Esophagus squamous epithelium (tissue), 5 donors: ENCODE measurements around the gene SLC1A3. TPM values are rescaled to one million over a fixed set of nuclear protein-coding genes. Genes with fewer than 3 reads are reported as not detected.

Source experiments
- DNase-seq: peaks from one replicate; lab custom pipeline; 2025; lab: John Stamatoyannopoulos, UW
- H3K27ac ChIP-seq, 4 donors: fragments of 200-600 bp; sonication (generic); one replicate each; pipeline ENCODE4 v1.5.1; 2016 to 2019; ENCODE audit warnings: mild to moderate bottlenecking in 1 of 4
- H3K27me3 ChIP-seq, 4 donors: fragments of 200-600 bp; sonication (generic); 1 replicate in 3 of 4; 2 replicates in 1 of 4; pipeline versions ENCODE4 v1.5.1 to v1.6.0; 2017 to 2021; ENCODE audit warnings: antibody characterized with exemption in 1 of 4
- H3K36me3 ChIP-seq, 3 donors: fragments of 200-600 bp; sonication (generic); one replicate each; pipeline ENCODE4 v1.5.1; 2016 to 2019
- H3K4me1 ChIP-seq, 3 donors: fragments of 200-600 bp; sonication (generic); one replicate each; pipeline ENCODE4 v1.5.1; 2017 to 2019
- H3K4me3 ChIP-seq, 4 donors: fragments of 200-600 bp; sonication (generic); 1 replicate in 3 of 4; 2 replicates in 1 of 4; pipeline ENCODE4 v1.5.1; 2016 to 2019; ENCODE audit warnings: mild to moderate bottlenecking in 2 of 4, moderate library complexity in 1 of 4
- H3K9me3 ChIP-seq, 3 donors: fragments of 200-600 bp; sonication (generic); one replicate each; pipeline ENCODE4 v1.5.1; 2016 to 2019
- POLR2A ChIP-seq, 4 donors: fragments of 450-650 bp; IDR thresholded peaks; one replicate each; pipeline ENCODE4 v1.6.1; 2017; ENCODE audit warnings: antibody characterized with exemption in 4 of 4, mild to moderate bottlenecking in 4 of 4, moderate library complexity in 3 of 4
- WGBS, 2 donors: methylation state at CpG; one replicate each; pipeline ENCODE4 v1.1.5; 2018; 5-methylcytosine and 5-hydroxymethylcytosine counted together
- intact Hi-C: fragments of 100-400 bp; cut with DNase I; formaldehyde crosslinking; loops from one replicate; pipeline ENCODE4 v1.15.0; 2022
- total RNA-seq, 4 donors: library from RNA; depleted of rRNA; stranded (reverse); fragments of >200 nt; gene quantifications; one replicate each; pipeline ENCODE4 v1.1.0, GENCODE V29; 2016
- TF ChIP-seq, protein P1 (sequence below), 6 experiments: fragments of 450-650 bp in 4 of 6; fragments of 200-600 bp in 2 of 6; sonication (generic) in 2 of 6; IDR thresholded peaks; one replicate each; pipeline ENCODE4 v1.5.1; 2016 to 2019; ENCODE audit warnings: antibody characterized with exemption in 6 of 6, mild to moderate bottlenecking in 4 of 6, moderate library complexity in 4 of 6
- donor health status: DM: yes; HTN: yes; CAD: no.

SLC1A3 gene
- total RNA-seq, 4 donors from 2014 or later: 16.2 to 54.8 (median 31.4) TPM

DNA sequence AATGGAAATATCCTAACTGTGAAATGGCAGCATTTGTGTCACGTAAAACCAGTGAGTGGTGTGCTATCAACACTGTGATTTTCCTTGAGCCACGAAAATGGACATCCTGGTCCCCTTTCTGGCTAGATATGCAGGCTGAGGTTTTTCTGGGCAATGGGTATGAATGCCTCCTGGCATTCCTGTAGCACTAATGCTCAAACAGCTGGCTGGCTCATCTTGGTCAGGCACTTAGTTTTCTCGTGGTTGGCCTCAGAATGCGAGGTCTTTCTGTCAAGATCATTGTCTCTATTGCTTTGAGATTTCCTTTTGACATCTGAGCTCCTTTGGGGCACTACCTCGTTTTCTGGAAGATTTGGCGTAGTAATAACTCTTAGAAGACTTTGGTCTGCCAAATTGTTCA is 15.6 kb downstream of the SLC1A3 start:
- intact Hi-C loops: no loop called here

DNA sequence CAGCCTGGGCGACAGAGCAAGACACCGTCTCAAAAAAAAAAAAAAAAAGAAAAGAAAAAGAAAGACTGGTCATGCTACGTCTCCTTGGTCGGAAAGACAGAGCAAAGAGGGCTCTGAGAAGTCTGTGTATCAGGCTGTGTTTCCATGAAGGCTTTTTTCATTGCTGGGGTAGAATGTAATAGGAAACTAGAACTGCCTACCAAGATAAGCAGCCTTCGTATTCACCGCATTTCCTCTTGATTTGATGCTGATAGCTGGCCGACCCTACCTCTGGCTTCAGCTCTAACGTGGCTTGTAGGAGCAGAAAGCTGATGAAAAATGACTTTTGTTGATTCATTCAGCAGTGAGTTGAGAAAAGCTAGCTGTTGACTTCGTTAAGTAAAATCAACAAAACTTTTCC is 17.4 kb downstream of the SLC1A3 start:
- no peak overlapping the region for H3K4me3 ChIP-seq
- intact Hi-C loops: no loop called here
- no peak for TF ChIP-seq POLR2A (IDR thresholded peaks at IDR 0.05)
- TF ChIP-seq, protein P1, sequence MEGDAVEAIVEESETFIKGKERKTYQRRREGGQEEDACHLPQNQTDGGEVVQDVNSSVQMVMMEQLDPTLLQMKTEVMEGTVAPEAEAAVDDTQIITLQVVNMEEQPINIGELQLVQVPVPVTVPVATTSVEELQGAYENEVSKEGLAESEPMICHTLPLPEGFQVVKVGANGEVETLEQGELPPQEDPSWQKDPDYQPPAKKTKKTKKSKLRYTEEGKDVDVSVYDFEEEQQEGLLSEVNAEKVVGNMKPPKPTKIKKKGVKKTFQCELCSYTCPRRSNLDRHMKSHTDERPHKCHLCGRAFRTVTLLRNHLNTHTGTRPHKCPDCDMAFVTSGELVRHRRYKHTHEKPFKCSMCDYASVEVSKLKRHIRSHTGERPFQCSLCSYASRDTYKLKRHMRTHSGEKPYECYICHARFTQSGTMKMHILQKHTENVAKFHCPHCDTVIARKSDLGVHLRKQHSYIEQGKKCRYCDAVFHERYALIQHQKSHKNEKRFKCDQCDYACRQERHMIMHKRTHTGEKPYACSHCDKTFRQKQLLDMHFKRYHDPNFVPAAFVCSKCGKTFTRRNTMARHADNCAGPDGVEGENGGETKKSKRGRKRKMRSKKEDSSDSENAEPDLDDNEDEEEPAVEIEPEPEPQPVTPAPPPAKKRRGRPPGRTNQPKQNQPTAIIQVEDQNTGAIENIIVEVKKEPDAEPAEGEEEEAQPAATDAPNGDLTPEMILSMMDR (IDR thresholded peaks at IDR 0.05): no peak
- no peaks in the 10 kb centered on the region for H3K4me1 ChIP-seq
- H3K27ac ChIP-seq: no peak overlapping the region
- H3K36me3 ChIP-seq: no peaks in the 10 kb centered on the region
- no peak for DNase-seq
- WGBS, 2 donors: 49 to 77% methylated on average over 8 to 9 of the region's 9 CpGs
- H3K27me3 ChIP-seq: no peaks in the 10 kb centered on the region
- H3K9me3 ChIP-seq: no peaks in the 10 kb centered on the region

More for the DNA sequence above, 15.6 kb downstream of the SLC1A3 start:
- WGBS, 2 donors: 69 to 72% methylated on average over 6 of the region's 6 CpGs
- H3K27me3 ChIP-seq: no peaks in the 10 kb centered on the region
- TF ChIP-seq, protein P1 (IDR thresholded peaks at IDR 0.05): no peak
- H3K36me3 ChIP-seq: no peaks in the 10 kb centered on the region
- no peak overlapping the region for H3K27ac ChIP-seq
- no peaks in the 10 kb centered on the region for H3K4me1 ChIP-seq
- DNase-seq: no peak
- no peaks in the 10 kb centered on the region for H3K9me3 ChIP-seq
- no peak overlapping the region for H3K4me3 ChIP-seq

DNA sequence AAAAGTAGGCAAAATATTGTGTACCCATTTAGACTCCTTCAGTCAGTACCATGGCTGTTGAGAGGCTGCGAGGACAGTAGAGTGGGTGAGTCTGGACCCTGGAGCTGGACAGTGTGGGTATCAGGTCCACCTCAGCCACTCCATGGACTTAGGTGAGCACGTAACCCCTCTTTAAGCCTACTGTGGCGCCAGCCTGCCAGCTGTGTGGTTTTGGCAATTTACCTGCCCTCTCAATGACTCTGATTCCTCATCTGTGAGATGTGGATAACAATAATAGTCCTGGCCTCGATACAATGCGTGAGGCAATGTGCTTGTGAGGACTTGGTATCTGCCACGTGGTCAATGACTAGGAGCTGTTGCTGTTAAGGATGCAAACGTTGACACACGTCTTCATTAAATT is 17.9 kb downstream of the SLC1A3 start:
- Histone ChIP-seq H3K36me3 (no peaks in the 10 kb centered on the region), H3K27me3 (no peaks in the 10 kb centered on the region), H3K9me3 (no peaks in the 10 kb centered on the region), H3K4me3 (no peak overlapping the region), H3K27ac (no peak overlapping the region), H3K4me1 (peaks cover 0 to 3% (median 0%) of the 10 kb centered on the region in 3 donors)
- 63 to 67% methylated on average over 8 of the region's 8 CpGs for WGBS, 2 donors
- intact Hi-C loops: no loop called here
- TF ChIP-seq, protein P1 (IDR thresholded peaks at IDR 0.05): no peak
- TF ChIP-seq POLR2A (IDR thresholded peaks at IDR 0.05): no peak
- DNase-seq: no peak

DNA sequence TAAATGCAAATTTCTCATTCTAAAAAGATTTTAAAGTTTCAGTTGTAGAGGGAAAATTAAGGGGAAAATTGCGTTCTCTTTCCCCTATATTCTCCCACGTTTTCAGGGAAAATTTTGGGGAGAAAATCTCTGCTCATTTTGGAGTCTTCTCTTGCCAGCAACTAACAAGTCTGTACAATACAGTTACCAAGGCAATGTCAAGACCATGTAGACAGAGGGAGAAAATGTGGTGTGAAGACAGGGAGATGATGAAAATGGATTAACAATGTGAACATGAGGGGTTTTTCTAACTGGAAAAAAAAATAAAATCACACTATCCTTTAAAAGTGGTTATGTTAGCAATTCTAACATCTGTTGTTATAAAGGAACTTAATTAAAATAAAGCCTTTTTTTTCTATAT is 22.3 kb downstream of the SLC1A3 start:
- Histone ChIP-seq H3K27me3 (no peaks in the 10 kb centered on the region), H3K4me1 (peaks cover 0 to 15% (median 0%) of the 10 kb centered on the region in 3 donors), H3K27ac (no peak overlapping the region), H3K36me3 (peaks cover 0 to 4% (median 0%) of the 10 kb centered on the region in 3 donors), H3K4me3 (no peak overlapping the region), H3K9me3 (no peaks in the 10 kb centered on the region)
- TF ChIP-seq, protein P1 (IDR thresholded peaks at IDR 0.05): no peak
- TF ChIP-seq POLR2A (IDR thresholded peaks at IDR 0.05): no peak
- WGBS, 2 donors: 33 to 52% methylated on average over 2 of the region's 2 CpGs
- DNase-seq: no peak
- intact Hi-C loops: no loop called here

DNA sequence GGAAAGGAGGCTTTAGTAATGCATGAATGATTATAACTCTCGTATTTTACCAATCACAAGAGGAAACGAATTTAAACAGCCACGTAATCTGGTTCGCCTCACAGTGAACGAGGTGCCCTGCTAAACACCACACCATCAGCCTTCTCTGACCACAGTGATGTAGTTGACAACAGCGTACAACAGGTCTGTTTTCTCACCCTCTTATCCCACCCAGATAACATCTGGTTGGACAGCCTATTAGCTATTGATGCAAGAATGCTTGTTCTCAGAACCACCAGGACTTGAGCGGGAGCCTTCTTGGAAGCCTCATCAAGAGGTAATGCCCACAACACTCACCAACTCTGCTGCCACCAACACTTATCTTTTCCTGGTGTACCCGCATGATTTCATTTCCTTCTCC is 23.3 kb downstream of the SLC1A3 start:
- Histone ChIP-seq H3K4me1 (peaks cover 0 to 15% (median 0%) of the 10 kb centered on the region in 3 donors), H3K27me3 (no peaks in the 10 kb centered on the region), H3K4me3 (no peak overlapping the region), H3K36me3 (peaks cover 0 to 4% (median 0%) of the 10 kb centered on the region in 3 donors), H3K9me3 (no peaks in the 10 kb centered on the region), H3K27ac (no peak overlapping the region)
- no peak for DNase-seq
- no peak for TF ChIP-seq POLR2A (IDR thresholded peaks at IDR 0.05)
- TF ChIP-seq, protein P1 (IDR thresholded peaks at IDR 0.05): no peak
- 87 to 95% methylated on average over 8 of the region's 8 CpGs for WGBS, 2 donors
- intact Hi-C loops: no loop called here
